ENCODE results near the gene CYP19A1. TPM values are rescaled to one million over a fixed set of nuclear protein-coding genes. Genes with fewer than 3 reads are reported as not detected.

The CYP19A1 gene
- total and polyA plus RNA-seq, 7 experiments from 2014 or later, result 0.48 to 1.4 TPM; not detected in 5

DNA sequence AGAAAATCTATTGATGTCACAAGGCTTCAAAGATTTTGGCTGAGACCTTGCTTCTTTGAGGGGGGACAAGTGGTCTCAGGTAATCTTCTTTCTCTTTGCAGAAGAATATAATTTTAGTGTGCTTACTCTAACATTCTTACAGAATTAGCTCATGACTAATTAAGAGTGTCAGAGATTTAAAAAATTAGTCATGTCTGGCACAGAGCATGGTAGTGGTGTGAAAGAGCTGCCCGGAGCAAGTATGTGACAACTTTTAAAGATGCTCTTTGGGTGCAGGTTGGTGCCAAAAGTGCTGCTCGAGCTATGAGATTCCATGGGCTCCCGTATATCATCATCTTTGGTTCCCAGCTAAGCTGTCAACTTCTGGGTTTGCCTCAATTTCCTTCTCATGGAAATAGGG, 31.1 kb downstream of the CYP19A1 start:
- POLR2A ChIA-PET, result no interaction called here
- Mint-ChIP-seq H3K4me1 (no peaks in the 10 kb centered on the region), H3K36me3 (no peaks in the 10 kb centered on the region), H3K9me3 (peaks cover 0 to 5% (median 0%) of the 10 kb centered on the region in 11 donors), H3K4me3 (no peak overlapping the region), H3K27me3 (peaks cover 8 to 13% (median 10%) of the 10 kb centered on the region in 5 donors), H3K27ac (no peak overlapping the region)
- ATAC-seq, result no peak
- H3K27me3 ChIP-seq (ENCODE audit: control insufficient read depth in 2 of 2, insufficient read depth in 2 of 2, low read length in 2 of 2), result no peaks in the 10 kb centered on the region
- intact Hi-C loops (cut with micrococcal nuclease), result no loop called here
- no peaks in the 10 kb centered on the region for H3K36me3 ChIP-seq (ENCODE audit: control insufficient read depth in 2 of 3, insufficient read depth in 3 of 3, low read length in 3 of 3)
- CTCF ChIA-PET, result no interaction called here
- no peaks in the 10 kb centered on the region for H3K9me3 ChIP-seq (ENCODE audit: control insufficient read depth in 2 of 3, low read length in 3 of 3)
- no peak overlapping the region for H3K27ac ChIP-seq (ENCODE audit: low read depth, low read length)
- H3K4me1 ChIP-seq (ENCODE audit: control insufficient read depth in 2 of 2, insufficient read depth in 2 of 2, low read length in 2 of 2), result no peaks in the 10 kb centered on the region
- no peak overlapping the region for H3K4me3 ChIP-seq (ENCODE audit: low read length)
- no peak for DNase-seq

GRCh38 chr15:51303462-51303980, 34.9 kb downstream of the CYP19A1 start:
- peaks cover 0 to 5% (median 0%) of the 10 kb centered on the region in 11 donors for H3K9me3 Mint-ChIP-seq
- no peak overlapping the region for H3K4me3 ChIP-seq (ENCODE audit: low read length)
- CTCF ChIA-PET, result interaction anchor here (1.0 kb wide), 1 partner anchor 11 kb away, joined by 3 read pairs; no protein-coding TSS in a partner anchor
- intact Hi-C loops (cut with micrococcal nuclease), result no loop called here
- H3K36me3 ChIP-seq (ENCODE audit: control insufficient read depth in 2 of 3, insufficient read depth in 3 of 3, low read length in 3 of 3), result no peaks in the 10 kb centered on the region
- no peaks in the 10 kb centered on the region for H3K4me1 Mint-ChIP-seq
- no peak overlapping the region for H3K4me3 Mint-ChIP-seq
- ATAC-seq (no peak), DNase-seq (no peak)
- no peaks in the 10 kb centered on the region for H3K9me3 ChIP-seq (ENCODE audit: control insufficient read depth in 2 of 3, low read length in 3 of 3)
- H3K36me3 Mint-ChIP-seq, result no peaks in the 10 kb centered on the region
- no peaks in the 10 kb centered on the region for H3K4me1 ChIP-seq (ENCODE audit: control insufficient read depth in 2 of 2, insufficient read depth in 2 of 2, low read length in 2 of 2)
- no peak overlapping the region for H3K27ac ChIP-seq (ENCODE audit: low read depth, low read length)
- POLR2A ChIA-PET, result no interaction called here
- no peaks in the 10 kb centered on the region for H3K27me3 ChIP-seq (ENCODE audit: control insufficient read depth in 2 of 2, insufficient read depth in 2 of 2, low read length in 2 of 2)
- no peak overlapping the region for H3K27ac Mint-ChIP-seq
- H3K27me3 Mint-ChIP-seq, result peaks cover 10 to 13% (median 11%) of the 10 kb centered on the region in 5 donors

DNA sequence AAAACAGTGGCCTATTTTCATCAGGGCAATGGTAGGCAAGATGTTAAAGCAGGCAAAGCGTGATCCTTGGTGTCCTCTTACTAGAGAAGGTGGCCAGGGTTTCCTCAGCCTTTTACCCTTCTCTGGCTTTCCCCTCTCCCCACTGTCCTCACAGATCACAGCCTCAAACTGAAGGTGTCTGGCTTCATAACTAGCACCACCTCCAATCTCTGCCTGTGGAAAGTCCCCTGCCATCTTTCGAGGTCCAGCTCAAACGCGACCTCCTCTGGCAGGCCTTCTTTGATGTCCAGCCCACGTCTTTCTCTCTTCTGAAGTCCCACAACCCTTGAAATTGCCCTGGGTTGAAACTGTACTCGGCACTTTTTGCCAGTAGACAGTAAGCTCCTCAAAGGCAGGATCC, 35.9 kb downstream of the CYP19A1 start:
- no peaks in the 10 kb centered on the region for H3K9me3 ChIP-seq (ENCODE audit: control insufficient read depth in 2 of 3, low read length in 3 of 3)
- no peaks in the 10 kb centered on the region for H3K4me1 ChIP-seq (ENCODE audit: control insufficient read depth in 2 of 2, insufficient read depth in 2 of 2, low read length in 2 of 2)
- POLR2A ChIA-PET, result no interaction called here
- Mint-ChIP-seq H3K4me3 (no peak overlapping the region), H3K27me3 (peaks cover 8 to 13% (median 11%) of the 10 kb centered on the region in 5 donors), H3K4me1 (no peaks in the 10 kb centered on the region), H3K27ac (no peak overlapping the region), H3K9me3 (peaks cover 0 to 5% (median 0%) of the 10 kb centered on the region in 11 donors), H3K36me3 (no peaks in the 10 kb centered on the region)
- CTCF ChIA-PET, result no interaction called here
- H3K4me3 ChIP-seq (ENCODE audit: low read length), result no peak overlapping the region
- ATAC-seq (no peak), DNase-seq (no peak)
- no peaks in the 10 kb centered on the region for H3K27me3 ChIP-seq (ENCODE audit: control insufficient read depth in 2 of 2, insufficient read depth in 2 of 2, low read length in 2 of 2)
- no peaks in the 10 kb centered on the region for H3K36me3 ChIP-seq (ENCODE audit: control insufficient read depth in 2 of 3, insufficient read depth in 3 of 3, low read length in 3 of 3)
- intact Hi-C loops (cut with micrococcal nuclease), result no loop called here
- H3K27ac ChIP-seq (ENCODE audit: low read depth, low read length), result no peak overlapping the region

- no peaks in the 10 kb centered on the region for H3K36me3 Mint-ChIP-seq
- Histone ChIP-seq H3K27ac (ENCODE audit: low read depth, low read length) (no peak overlapping the region), H3K27me3 (ENCODE audit: control insufficient read depth in 2 of 2, insufficient read depth in 2 of 2, low read length in 2 of 2) (no peaks in the 10 kb centered on the region), H3K36me3 (ENCODE audit: control insufficient read depth in 2 of 3, insufficient read depth in 3 of 3, low read length in 3 of 3) (no peaks in the 10 kb centered on the region), H3K9me3 (ENCODE audit: control insufficient read depth in 2 of 3, low read length in 3 of 3) (no peaks in the 10 kb centered on the region), H3K4me1 (ENCODE audit: control insufficient read depth in 2 of 2, insufficient read depth in 2 of 2, low read length in 2 of 2) (no peaks in the 10 kb centered on the region), H3K4me3 (ENCODE audit: low read length) (no peak overlapping the region)
- peaks cover 0 to 14% (median 8%) of the 10 kb centered on the region in 5 donors for H3K27me3 Mint-ChIP-seq
- no peak for DNase-seq
- ChIA-PET POLR2A (no interaction called here), CTCF (interaction anchor here (0.6 kb wide), 1 partner anchor 138 kb away, joined by 3 read pairs; no protein-coding TSS in a partner anchor)
- no peaks in the 10 kb centered on the region for H3K4me1 Mint-ChIP-seq
- H3K4me3 Mint-ChIP-seq, result no peak overlapping the region
- H3K9me3 Mint-ChIP-seq, result peaks cover 0 to 12% (median 0%) of the 10 kb centered on the region in 11 donors
- intact Hi-C loops (cut with micrococcal nuclease), result no loop called here
- no peak for ATAC-seq
- no peak overlapping the region for H3K27ac Mint-ChIP-seq
Observed at GRCh38 chr15:51299187-51300015, 39.0 kb downstream of the CYP19A1 start.

DNA sequence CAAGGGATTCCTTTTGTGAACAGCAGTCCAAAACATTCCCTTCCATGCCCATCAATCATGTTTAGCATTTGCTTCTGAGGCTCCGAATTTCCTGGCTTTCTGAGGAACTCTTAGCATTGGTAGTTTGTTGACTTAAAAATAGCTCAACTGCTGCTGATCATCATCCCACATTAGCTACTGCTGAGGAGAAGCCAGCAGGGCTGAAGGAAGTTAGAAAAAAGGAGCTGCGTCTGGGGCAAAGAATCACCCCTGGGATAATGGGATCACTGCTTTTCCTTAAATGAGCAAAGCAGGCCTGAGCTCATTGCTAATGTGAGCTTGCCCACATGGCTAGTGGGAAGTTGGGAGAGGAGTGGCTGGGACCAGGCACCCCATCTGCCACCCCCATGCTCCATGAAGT, 39.8 kb downstream of the CYP19A1 start:
- H3K27me3 ChIP-seq (ENCODE audit: control insufficient read depth in 2 of 2, insufficient read depth in 2 of 2, low read length in 2 of 2), result no peaks in the 10 kb centered on the region
- ChIA-PET CTCF (no interaction called here), POLR2A (no interaction called here)
- H3K4me1 ChIP-seq (ENCODE audit: control insufficient read depth in 2 of 2, insufficient read depth in 2 of 2, low read length in 2 of 2), result no peaks in the 10 kb centered on the region
- H3K4me3 ChIP-seq (ENCODE audit: low read length), result no peak overlapping the region
- no peaks in the 10 kb centered on the region for H3K36me3 ChIP-seq (ENCODE audit: control insufficient read depth in 2 of 3, insufficient read depth in 3 of 3, low read length in 3 of 3)
- no peak for DNase-seq
- no peak overlapping the region for H3K27ac Mint-ChIP-seq
- no peak overlapping the region for H3K27ac ChIP-seq (ENCODE audit: low read depth, low read length)
- H3K4me1 Mint-ChIP-seq, result no peaks in the 10 kb centered on the region
- no peaks in the 10 kb centered on the region for H3K36me3 Mint-ChIP-seq
- H3K27me3 Mint-ChIP-seq, result peaks cover 0 to 11% (median 8%) of the 10 kb centered on the region in 5 donors
- peaks cover 0 to 12% (median under 1%) of the 10 kb centered on the region in 11 donors for H3K9me3 Mint-ChIP-seq
- peaks cover 0 to under 1% (median 0%) of the 10 kb centered on the region in 3 experiments for H3K9me3 ChIP-seq (ENCODE audit: control insufficient read depth in 2 of 3, low read length in 3 of 3)
- no peak overlapping the region for H3K4me3 Mint-ChIP-seq
- intact Hi-C loops (cut with micrococcal nuclease), result no loop called here
- no peak for ATAC-seq

DNA sequence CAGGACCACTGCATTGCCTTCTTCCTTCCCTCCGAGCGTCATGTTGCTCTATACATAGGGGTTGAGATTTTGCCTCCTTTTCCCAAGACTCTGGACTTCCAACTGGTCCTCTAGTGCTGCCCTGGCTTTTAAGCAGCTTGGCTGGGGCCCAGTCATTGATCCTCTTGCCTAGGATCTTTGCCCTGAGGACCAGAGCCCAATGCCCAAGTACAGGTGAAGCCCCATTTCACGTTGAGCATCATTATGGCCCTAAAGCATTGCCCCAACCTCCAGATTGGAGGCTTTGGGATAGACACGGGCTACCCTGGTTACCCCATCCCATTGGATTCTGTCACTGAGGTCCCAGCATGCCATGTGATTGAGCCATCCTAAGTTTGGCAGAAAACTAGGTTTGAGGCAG, 47.7 kb downstream of the CYP19A1 start:
- CTCF ChIA-PET, result no interaction called here
- Mint-ChIP-seq H3K4me1 (no peaks in the 10 kb centered on the region), H3K4me3 (no peak overlapping the region), H3K9me3 (peaks cover 0 to 21% (median 6%) of the 10 kb centered on the region in 11 donors), H3K36me3 (no peaks in the 10 kb centered on the region), H3K27ac (no peak overlapping the region), H3K27me3 (peaks cover 0 to 20% (median 4%) of the 10 kb centered on the region in 5 donors)
- Histone ChIP-seq H3K4me1 (ENCODE audit: control insufficient read depth in 2 of 2, insufficient read depth in 2 of 2, low read length in 2 of 2) (no peaks in the 10 kb centered on the region), H3K9me3 (ENCODE audit: control insufficient read depth in 2 of 3, low read length in 3 of 3) (peaks cover 0 to 3% (median 0%) of the 10 kb centered on the region in 3 experiments), H3K4me3 (ENCODE audit: low read length) (no peak overlapping the region), H3K27ac (ENCODE audit: low read depth, low read length) (no peak overlapping the region), H3K27me3 (ENCODE audit: control insufficient read depth in 2 of 2, insufficient read depth in 2 of 2, low read length in 2 of 2) (no peaks in the 10 kb centered on the region), H3K36me3 (ENCODE audit: control insufficient read depth in 2 of 3, insufficient read depth in 3 of 3, low read length in 3 of 3) (no peaks in the 10 kb centered on the region)
- DNase-seq (no peak), ATAC-seq (no peak)
- intact Hi-C loops (cut with micrococcal nuclease), result no loop called here
- POLR2A ChIA-PET, result no interaction called here

- peaks cover 0 to 3% (median 0%) of the 10 kb centered on the region in 3 experiments for H3K9me3 ChIP-seq (ENCODE audit: control insufficient read depth in 2 of 3, low read length in 3 of 3)
- no peak for DNase-seq
- peaks cover 0 to 17% (median 5%) of the 10 kb centered on the region in 5 donors for H3K27me3 Mint-ChIP-seq
- no peaks in the 10 kb centered on the region for H3K36me3 ChIP-seq (ENCODE audit: control insufficient read depth in 2 of 3, insufficient read depth in 3 of 3, low read length in 3 of 3)
- H3K4me3 Mint-ChIP-seq, result no peak overlapping the region
- H3K27ac ChIP-seq (ENCODE audit: low read depth, low read length), result no peak overlapping the region
- H3K4me3 ChIP-seq (ENCODE audit: low read length), result no peak overlapping the region
- H3K4me1 ChIP-seq (ENCODE audit: control insufficient read depth in 2 of 2, insufficient read depth in 2 of 2, low read length in 2 of 2), result no peaks in the 10 kb centered on the region
- H3K4me1 Mint-ChIP-seq, result no peaks in the 10 kb centered on the region
- intact Hi-C loops (cut with micrococcal nuclease), result no loop called here
- H3K27ac Mint-ChIP-seq, result no peak overlapping the region
- no peaks in the 10 kb centered on the region for H3K36me3 Mint-ChIP-seq
- POLR2A ChIA-PET, result no interaction called here
- no peaks in the 10 kb centered on the region for H3K27me3 ChIP-seq (ENCODE audit: control insufficient read depth in 2 of 2, insufficient read depth in 2 of 2, low read length in 2 of 2)
- ATAC-seq, result no peak
- CTCF ChIA-PET, result no interaction called here
- peaks cover 0 to 15% (median 6%) of the 10 kb centered on the region in 11 donors for H3K9me3 Mint-ChIP-seq
Observed at GRCh38 chr15:51289290-51289689, 49.1 kb downstream of the CYP19A1 start.

Data from naive thymus-derived CD4-positive, alpha-beta T cell (primary cell).